Hematopoietic multipotent progenitor cell treated with erythropoietin and hydrocortisone succinate and interleukin-3 and kit ligand, for 6 days (in vitro differentiated cells): ENCODE results near the gene WDR1.
A peak's percentile ranks its signal among the peaks of the same experiment; 100 is the strongest.

ENCODE experiments used
- DNase-seq: peaks from one replicate; pipeline ENCODE4 v3.0.0-alpha.2; 2015

WDR1 gene, protein sequence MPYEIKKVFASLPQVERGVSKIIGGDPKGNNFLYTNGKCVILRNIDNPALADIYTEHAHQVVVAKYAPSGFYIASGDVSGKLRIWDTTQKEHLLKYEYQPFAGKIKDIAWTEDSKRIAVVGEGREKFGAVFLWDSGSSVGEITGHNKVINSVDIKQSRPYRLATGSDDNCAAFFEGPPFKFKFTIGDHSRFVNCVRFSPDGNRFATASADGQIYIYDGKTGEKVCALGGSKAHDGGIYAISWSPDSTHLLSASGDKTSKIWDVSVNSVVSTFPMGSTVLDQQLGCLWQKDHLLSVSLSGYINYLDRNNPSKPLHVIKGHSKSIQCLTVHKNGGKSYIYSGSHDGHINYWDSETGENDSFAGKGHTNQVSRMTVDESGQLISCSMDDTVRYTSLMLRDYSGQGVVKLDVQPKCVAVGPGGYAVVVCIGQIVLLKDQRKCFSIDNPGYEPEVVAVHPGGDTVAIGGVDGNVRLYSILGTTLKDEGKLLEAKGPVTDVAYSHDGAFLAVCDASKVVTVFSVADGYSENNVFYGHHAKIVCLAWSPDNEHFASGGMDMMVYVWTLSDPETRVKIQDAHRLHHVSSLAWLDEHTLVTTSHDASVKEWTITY

DNA sequence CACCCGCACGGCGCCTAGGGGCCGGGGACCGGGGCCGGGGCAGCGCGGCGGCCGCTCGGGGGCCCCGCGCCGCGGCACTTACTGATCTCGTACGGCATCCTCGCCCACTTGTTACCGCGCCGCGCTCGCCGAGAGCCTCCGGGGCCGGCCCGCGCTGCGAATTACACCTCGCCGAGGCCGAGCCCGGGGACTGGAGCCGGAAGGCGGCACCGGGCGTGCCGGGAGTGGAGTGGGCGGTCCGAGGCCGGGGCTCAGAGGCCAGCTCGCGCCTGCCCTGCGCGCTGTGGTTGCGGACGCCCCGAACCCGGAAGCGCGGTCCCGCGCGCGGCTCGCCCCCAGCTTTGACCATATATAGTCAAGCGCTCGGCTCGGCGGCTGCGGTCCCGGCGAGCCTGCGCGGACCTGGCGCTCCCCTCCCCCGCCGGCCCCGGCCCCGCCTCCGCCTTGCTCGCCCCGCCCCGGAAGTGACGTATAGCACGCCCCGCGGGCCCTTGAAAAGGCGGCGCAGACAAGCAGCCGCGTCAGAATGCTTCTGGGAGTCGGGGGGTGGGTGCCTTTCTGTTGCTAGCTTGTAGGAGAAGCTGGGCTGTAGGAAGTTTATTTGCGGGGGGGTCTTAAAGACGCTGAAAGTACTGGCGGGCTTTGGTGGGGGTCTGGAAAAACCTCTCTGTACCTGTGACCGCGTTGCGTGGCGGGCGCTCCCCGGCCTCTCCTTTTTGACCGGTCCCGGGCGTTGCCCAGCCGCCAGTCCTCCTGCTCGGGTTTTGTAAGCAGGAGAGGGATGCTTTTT is at the start of gene WDR1:
Gene WDR1, minus strand, starts transcription at position 231 of the 790 bp plus-strand sequence. Its CDS starts 133 bp downstream, at position 98.
- DNase-seq = peak; percentile 95

DNA sequence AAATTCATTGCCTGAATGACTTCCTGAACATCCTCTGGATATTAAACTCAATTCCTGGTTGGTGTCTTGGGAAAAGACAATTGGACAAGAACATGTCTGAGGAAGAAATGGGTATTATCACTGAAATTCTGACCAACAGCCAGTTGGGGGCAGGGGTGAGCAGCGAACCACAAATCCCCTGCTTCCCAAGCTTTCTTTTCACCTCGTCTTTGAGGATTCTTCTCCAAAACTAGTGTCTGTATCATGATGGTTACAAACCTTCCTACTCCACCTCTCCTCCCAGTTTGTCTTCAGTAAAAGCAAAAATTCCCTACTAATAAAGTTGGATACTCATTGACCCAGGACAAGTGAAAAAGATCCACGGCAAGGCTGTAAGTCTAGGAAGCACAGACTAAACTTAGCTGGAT is 48.3 kb upstream of the WDR1 start:
- peak; percentile 82 for DNase-seq

DNA sequence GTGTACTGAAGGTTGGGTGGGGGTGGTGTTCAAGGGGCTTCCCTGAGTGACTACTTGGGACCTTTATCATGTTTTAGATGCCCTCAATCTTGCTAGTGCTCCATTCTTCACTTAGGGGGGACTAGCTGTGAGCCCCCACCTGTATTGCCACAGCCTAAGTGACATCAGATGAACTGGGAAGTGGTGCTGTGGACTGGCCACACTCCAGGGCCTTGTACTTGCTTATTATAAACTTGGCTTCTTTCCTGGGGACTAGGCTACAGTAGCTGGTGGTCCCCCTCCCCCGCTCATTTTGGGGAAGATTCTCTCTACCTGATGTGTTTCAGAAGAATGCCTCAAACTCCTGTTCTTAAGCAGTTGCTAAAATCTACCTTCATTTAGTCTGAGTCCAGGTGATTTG is 46.7 kb upstream of the WDR1 start:
- DNase-seq = no peak

DNA sequence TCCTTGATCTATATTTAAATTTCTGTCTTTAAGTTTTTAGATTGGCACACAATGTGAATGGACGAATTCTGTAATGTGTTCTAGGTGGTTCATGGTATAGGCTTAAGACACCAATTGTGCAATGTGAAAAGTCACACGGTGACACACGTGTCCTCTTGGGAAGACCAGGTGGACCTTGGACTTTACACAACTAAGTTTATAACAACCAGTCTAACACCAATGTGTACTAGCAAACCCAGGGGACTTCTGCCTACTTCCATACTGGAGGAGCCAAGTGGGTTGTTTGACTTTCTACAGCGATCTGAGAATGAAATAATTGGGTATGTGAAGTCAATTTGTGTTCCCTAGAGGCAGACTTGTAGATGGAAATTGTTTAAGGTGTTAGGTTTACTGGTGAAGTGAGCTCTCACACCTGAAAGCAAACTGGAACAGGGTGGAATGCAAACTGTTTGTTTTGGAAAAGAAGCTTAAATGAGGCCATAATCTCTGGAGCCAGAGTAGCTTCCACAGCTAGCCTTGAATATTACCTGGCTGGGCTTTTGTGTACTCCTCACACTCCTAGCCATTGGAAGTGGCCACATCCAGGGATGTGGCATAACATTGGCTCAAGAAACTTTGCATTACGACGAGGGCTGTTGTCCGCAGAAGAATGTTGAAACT is 45.9 kb upstream of the WDR1 start:
- DNase-seq = no peak

DNA sequence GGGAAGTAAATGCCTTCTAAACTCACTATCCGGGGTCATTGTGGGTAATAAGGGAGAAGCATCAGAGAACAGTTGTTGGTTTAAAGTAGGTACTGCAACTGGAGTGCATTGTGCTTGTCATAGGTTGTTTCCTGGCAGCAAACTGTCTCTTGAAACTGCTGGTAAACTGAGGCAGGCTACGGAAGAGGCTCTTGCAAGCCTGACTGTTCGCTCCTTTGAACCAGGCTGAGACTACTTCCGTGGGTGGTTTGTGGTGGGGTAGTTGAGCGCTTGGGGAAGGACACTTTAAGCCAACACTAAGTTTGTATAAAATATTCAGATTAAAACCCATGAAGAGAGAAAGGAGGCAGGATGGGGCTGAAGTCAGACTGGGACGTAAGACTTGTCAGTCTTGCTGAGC is 45.2 kb upstream of the WDR1 start:
- no peak for DNase-seq

DNA sequence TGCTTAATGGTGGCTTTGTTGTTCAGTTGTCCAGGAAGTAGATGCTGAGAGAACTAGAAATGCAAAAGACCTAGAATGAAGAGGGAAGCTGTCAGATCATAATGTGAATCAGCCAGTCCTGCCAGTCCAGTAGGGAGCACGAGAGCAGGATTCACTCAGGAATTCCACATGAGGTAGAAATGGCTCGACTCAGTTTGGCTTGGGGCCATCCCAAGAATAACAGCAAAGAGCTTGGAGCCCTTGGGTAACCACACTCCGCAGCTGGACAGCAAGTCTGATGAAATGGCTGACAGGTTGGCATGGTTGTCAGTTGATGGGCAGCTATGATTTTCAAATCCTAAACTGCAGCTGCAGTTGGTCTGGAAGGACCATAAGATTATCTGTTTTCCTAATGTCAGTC is 44.5 kb upstream of the WDR1 start:
- no peak for DNase-seq

DNA sequence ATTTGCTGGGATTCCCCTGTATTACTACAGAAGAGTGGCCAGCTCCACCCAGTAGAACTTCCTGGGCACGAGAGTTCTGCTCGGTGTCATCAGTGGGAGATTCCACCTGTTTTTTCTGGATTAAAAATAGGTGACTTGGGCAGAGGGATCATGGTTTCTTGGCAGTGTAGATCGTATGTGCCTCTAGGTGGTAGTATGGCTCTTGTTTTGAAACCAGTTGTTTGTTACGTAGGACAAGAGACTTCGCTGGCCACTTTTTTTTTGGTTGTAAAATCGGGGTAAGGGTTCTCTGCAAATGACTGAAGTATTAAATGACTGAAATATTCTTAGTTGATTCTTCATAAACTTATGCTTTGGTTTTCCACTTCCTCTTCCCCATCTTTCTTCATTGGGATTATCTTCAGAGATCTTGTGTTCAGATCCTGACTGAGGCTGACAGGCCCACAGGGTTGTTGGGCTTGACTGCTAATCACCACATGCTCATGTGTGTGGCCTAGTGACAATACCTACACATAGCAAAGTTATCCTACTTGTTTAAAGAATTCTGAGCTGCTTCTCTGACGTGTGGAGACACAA is 43.8 kb upstream of the WDR1 start:
- DNase-seq = peak; percentile 82

DNA sequence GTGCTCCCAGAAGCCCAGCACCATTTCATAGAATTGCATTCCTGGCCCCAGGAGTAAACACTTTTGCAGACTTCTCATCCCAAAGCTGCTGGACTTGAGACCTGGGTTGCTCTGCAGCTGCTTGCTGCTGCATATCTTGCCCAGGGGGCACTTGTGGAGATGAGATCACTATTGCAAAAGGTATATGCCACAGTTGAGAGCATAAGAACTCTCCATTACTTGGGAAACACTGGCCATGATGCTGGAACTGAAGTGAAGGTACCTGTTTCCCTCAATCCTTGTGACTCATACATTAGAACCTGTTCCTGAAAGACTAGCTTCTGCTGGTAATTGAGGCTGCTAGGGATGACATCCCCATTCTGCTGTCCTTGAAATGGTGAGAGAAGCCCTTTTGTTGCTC is 43.1 kb upstream of the WDR1 start:
- DNase-seq = no peak

DNA sequence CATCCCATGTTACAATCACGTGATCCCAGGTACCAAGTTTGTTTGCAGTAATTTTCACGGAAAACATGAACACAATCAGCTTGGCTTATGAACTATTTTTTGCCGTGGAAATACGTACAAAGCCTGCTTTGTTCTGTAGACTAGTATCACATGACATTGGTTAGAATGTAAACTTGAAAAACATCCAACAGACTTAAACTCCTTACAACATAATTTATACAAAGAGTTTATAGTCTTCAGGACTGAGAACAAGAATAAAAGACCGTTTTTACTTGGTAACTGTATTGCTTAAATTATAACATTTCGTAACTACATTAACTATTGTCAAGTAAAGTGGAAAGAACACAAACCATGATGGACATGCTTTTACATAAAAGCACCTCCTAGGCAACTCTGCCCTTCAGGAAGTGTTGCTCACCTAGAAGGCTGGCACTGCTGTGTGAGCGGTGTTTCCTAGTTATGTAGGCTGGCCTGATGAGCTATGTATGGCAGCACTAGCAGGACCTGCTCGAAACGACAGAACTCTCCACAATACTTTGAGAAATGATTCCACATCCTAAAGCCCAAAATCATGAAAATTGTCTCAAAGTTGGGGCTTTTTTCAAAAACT is 41.8 kb upstream of the WDR1 start:
- no peak for DNase-seq

DNA sequence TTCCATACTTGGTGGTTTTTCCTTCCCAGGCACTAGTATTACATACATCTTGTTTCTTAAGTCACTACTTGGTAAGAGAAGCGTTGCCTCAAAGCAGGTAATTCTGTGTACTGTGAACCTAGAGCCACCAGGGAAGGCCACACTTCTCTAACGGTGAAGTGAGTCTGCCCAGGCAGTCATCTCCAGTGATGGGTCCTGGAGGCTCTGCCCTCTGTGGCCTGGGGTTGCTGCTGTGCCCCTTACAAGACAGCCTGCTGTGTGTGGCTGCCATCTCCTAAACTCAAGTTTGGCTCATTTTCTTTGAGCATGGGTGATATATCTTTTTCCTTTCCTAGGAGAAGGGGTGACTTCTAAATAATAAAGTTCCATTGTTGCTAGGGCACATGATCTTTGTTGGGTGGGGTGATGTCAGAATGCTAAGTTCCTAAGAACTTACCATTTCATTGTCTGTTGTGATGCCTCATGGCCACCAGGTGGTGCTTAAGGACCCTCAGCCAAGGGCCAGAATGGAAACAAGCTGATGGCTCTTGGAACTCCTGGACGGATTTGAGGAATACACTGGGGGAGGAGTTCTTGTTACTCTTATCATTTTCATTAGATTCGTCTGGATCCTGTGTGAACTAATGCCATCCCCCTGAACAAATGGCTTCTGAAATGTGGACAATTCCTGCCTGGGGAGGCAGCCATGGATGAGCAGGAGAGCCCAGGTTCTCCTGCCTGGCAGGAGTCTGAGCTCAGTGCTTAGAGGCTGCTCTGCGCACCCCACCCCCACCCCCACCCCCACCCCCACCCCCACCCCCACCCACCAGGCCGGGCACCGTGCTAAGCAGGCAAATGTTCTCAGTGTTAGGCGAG is 41.1 kb upstream of the WDR1 start:
- DNase-seq = peak; percentile 84

DNA sequence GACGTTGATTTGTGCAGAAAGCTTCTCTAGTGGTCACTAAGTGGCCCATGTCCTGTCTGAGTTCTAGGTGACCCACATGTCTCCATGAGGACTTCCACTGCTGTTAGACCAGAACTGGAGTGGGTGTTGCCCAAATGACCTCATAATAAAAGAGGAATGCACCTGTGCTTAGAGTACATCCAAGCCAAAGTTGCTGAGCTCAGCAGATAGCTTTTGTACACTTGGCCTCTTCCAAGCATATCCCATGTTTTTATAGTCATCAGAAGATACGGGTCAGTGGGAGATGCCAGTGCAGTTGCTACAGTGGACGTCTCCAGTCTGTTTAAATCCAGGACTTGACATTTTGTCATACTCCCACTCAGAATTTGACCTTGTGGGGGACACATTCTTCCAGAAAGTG is 37.6 kb upstream of the WDR1 start:
- DNase-seq = no peak

DNA sequence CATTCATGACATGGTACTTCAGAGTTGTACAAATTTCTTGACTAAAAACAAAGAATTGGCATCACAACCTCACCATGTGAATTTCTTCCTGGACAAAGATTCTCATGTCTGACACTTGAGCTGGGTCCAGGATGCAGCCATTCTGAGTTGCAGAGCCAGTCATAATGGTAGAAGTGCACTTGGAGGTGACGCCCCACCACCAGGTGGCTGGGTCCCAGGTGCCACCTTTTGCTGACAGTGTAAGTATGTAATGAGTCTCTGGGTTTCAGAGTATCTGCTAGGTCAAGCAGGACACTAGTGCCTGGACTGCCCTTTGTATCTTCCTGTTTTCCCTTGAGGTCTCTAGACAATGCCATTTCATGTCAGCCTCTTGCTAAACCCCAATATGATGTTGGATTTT is 36.6 kb upstream of the WDR1 start:
- DNase-seq = no peak

DNA sequence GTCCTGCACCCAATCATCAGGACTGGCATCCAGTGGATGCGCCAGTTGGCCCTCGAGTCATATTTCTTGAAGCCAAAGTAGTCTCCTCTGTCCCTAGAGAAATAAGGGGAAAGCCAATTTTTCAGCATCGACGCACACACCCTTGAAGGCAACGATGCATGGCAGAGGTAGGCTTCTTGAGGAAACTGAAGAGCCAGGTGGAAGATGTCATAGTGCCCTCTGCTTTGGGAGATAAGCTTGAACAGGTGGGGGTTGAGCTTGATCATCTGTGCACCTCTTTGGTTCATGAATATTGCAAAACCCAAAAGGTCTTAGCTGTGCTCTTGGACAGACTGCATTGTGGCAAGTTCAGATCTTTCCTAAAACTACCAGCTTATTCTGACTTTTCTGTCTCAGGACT is 34.6 kb upstream of the WDR1 start:
- DNase-seq = no peak

DNA sequence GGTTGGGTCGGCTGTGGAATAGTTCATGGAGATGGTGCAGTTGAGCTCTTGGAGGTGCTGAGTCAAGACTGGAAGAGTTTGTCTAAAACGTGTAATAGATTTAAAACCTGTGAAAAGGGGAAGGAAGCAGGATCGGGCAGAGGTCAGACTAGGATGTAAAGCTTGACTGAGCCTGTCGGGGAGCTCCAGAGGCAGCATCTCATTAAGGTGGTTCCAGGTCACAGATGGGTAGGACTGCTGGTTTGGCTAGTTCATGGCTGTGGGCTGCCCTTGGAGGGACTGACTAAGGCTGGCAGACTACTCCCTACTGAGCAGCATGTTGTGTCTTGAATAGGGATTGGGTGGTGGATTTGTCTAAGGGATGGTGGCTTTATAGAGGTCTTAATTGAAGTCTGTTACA is 28.4 kb upstream of the WDR1 start:
- no peak for DNase-seq

DNA sequence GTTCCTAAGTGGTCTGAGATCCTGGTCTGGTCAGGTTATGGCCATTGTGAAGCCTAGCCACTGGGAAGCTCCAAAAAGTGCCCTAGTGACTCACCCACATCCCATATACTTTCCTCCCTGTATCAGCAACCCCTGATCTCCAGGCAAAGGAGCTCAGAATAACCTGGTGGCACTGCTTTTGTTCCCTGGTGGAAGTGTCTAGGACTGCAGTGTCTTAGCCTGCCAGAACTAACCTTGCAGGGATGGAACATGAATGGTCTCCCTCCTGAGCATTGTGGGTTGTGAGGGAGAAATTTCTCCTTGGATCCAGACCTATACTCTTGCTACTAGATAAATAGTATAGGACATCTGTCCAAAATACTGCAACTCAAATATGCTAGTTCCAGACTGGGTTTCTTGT is 27.9 kb upstream of the WDR1 start:
- no peak for DNase-seq

DNA sequence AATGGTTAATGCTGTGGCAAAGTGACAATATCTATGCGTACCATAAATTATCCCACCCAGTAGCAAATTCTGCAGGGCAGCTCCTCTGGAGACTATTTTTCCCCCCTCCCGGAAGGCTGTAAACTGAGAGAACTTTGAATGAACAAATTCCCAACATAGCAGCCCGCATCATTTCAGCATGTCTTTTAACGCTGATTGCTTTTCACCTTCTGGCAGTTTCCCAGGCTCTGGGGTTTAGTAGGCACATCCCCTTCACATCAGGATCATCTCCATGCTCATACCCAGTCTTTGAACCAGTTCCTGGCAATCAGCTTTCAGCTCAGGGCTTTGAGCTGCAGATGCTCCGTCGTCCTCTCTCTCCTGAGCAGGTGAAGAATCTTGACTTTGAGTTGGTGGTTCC is 26.6 kb upstream of the WDR1 start:
- no peak for DNase-seq

DNA sequence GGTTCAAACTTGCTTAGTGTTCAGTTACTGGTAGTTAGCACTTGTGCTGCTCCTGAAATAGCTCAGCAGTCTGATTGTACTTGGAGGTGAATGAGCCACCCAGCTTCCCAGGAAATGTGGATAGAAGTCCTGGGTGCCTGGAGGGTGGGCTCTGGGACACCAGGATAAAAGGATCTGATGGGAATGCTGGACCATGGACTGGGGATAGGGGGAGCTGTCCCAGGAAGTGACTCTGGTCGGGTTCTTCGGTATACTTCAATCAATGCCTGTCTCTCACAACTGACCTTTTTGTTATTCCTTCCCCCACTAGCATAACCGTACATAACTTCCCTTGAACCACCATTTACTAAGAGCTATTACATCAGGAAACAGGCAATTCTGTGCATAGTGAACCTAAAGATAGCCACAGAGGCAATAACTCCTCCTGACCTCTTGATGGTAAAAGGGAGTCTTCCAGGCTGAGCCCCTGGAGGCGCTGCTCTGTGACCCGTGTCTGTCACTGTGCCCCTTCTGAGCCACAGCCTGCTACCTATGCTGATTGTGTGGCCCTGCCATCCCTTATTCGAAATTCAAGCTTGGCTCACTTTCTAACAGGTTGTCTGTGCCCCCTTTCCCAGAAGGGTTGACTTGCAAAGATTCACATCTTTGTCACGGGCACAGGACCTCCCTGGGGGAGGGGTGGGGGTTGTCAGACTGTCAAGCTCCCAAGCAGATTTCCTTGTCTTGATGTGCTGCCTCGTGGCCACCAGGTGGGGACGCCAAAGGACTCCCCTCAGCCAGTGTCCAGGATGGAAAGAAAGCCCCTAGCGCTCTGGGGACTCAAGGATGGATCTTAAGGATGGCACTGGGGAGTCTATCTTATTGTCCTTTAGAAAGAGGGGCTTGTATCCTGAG is 24.5 kb upstream of the WDR1 start:
- no peak for DNase-seq

DNA sequence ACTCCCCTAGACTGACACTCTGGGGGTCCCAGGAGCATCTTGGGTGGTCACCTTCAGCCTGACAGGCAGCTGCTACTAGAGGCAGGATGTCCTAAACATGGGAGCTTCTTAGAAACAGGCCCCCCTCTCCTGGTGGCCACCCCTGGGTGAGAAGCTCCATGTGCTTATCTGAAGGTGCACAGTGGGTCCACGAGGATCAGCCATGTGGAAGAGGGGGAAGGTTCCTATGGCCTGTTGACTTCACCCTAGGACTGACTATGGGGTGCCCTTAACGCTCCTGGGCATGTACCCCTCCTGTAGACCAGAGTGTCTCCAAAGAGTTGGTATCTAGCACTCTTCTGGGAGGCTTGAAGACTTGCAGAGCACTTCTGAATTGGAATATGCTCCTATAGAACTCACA is 22.9 kb upstream of the WDR1 start:
- DNase-seq = no peak

DNA sequence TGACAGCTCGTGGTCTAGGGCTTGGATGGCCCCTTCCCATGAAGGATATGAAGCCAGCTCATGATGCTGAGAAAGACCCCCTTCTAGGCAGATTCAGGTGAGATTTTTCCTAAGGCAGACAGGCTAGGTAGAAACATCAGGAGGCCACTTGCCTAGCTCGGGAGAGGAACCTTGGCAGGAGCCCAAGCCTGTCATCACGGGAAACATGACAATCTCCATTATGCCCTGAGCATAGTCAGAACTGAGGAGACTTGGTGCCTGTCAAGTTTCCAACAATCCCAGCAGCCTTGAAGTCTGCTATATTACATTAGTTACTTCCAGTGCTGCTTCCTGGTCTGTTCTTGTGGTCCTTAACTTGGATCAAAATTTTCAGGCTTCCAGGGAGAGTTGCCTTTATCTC is 18.7 kb upstream of the WDR1 start:
- DNase-seq = no peak

DNA sequence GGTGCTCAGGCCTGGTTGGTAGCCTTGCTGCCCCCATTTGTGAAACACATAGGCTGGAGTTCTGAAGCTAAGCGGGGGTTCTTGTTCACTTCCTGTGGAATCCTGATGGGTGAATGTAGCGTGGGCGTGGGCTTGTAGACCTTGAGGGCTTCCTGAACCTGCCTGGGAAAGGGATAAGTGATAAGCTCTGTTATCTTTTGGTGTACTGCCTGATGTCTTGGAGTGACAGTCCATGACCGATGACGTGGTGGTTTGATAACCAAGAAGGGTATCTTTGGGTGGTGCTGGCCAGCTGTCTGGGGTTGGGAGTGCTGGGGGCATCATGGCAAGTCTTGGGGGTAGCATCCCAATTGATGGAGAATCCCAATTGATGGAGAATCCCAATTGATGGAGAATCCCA is 17.5 kb upstream of the WDR1 start:
- DNase-seq = no peak

DNA sequence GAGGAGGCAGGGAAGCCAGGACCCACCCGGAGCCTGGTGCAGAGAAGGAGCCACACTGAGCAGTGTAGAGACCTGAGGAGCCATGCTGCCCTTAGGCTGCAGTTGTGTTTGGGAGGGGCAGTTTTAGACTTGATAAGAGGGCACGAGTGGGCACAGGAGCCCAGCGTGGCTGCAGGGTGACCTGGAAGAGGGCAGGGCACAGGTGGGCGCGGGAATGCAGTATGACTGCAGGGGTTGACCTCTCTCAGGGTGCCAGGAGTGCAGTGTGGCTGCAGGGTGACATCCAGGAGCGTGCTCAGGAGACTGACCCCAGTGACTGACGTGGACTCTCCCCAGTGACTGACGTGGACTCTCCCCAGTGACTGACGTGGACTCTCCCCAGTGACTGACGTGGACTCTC is 14.6 kb upstream of the WDR1 start:
- no peak for DNase-seq
